Measurements from ENCODE around the gene RBP2. TPM values are rescaled to one million over a fixed set of nuclear protein-coding genes. Genes with fewer than 3 reads are reported as not detected.
A peak's percentile ranks its signal among the peaks of the same experiment; 100 is the strongest.

RBP2 gene
- total RNA-seq, 1 donor from 2014 or later: not detected

GRCh38 chr3:139521816-139522215 is 45.5 kb upstream of the RBP2 start:
- Mint-ChIP-seq H3K4me3 (ENCODE audit: low read depth) (no peak overlapping the region), H3K36me3 (ENCODE audit: insufficient read depth) (peaks cover 32% of the 10 kb centered on the region), H3K9me3 (ENCODE audit: low read depth) (no peaks in the 10 kb centered on the region), H3K27ac (peak overlapping the region; percentile 75), H3K27me3 (no peaks in the 10 kb centered on the region), H3K4me1 (ENCODE audit: low read depth) (peaks cover 10% of the 10 kb centered on the region)
- TF ChIP-seq CTCF (IDR thresholded peaks at IDR 0.05; ENCODE audit: unreplicated experiment): no peak
- no peak for DNase-seq (ENCODE audit: low spot score, unreplicated experiment)

GRCh38 chr3:139521144-139521543 is 44.8 kb upstream of the RBP2 start:
- Mint-ChIP-seq H3K4me3 (ENCODE audit: low read depth) (no peak overlapping the region), H3K27ac (no peak overlapping the region), H3K9me3 (ENCODE audit: low read depth) (no peaks in the 10 kb centered on the region), H3K4me1 (ENCODE audit: low read depth) (peaks cover 10% of the 10 kb centered on the region), H3K27me3 (no peaks in the 10 kb centered on the region), H3K36me3 (ENCODE audit: insufficient read depth) (peaks cover 29% of the 10 kb centered on the region)
- no peak for TF ChIP-seq CTCF (IDR thresholded peaks at IDR 0.05; ENCODE audit: unreplicated experiment)
- no peak for DNase-seq (ENCODE audit: low spot score, unreplicated experiment)

GRCh38 chr3:139519998-139520737 is 43.9 kb upstream of the RBP2 start:
- DNase-seq (ENCODE audit: low spot score, unreplicated experiment): no peak
- TF ChIP-seq CTCF (IDR thresholded peaks at IDR 0.05; ENCODE audit: unreplicated experiment): peak; percentile 50
- no peak overlapping the region for H3K4me3 Mint-ChIP-seq (ENCODE audit: low read depth)
- H3K9me3 Mint-ChIP-seq (ENCODE audit: low read depth): no peaks in the 10 kb centered on the region
- peak overlapping the region; percentile 21 for H3K27ac Mint-ChIP-seq
- peaks cover 31% of the 10 kb centered on the region for H3K36me3 Mint-ChIP-seq (ENCODE audit: insufficient read depth)
- H3K4me1 Mint-ChIP-seq (ENCODE audit: low read depth): peaks cover 10% of the 10 kb centered on the region
- no peaks in the 10 kb centered on the region for H3K27me3 Mint-ChIP-seq

- TF ChIP-seq CTCF (IDR thresholded peaks at IDR 0.05; ENCODE audit: unreplicated experiment): no peak
- no peaks in the 10 kb centered on the region for H3K27me3 Mint-ChIP-seq
- H3K27ac Mint-ChIP-seq: peak overlapping the region; percentile 91
- H3K36me3 Mint-ChIP-seq (ENCODE audit: insufficient read depth): peaks cover 31% of the 10 kb centered on the region
- no peak overlapping the region for H3K4me3 Mint-ChIP-seq (ENCODE audit: low read depth)
- H3K9me3 Mint-ChIP-seq (ENCODE audit: low read depth): no peaks in the 10 kb centered on the region
- no peak for DNase-seq (ENCODE audit: low spot score, unreplicated experiment)
- peaks cover 10% of the 10 kb centered on the region for H3K4me1 Mint-ChIP-seq (ENCODE audit: low read depth)
These were observed 42.9 kb upstream of the RBP2 start for GRCh38 chr3:139518926-139519842.

- H3K9me3 Mint-ChIP-seq (ENCODE audit: low read depth): no peaks in the 10 kb centered on the region
- no peak for DNase-seq (ENCODE audit: low spot score, unreplicated experiment)
- H3K27ac Mint-ChIP-seq: no peak overlapping the region
- H3K36me3 Mint-ChIP-seq (ENCODE audit: insufficient read depth): peaks cover 29% of the 10 kb centered on the region
- H3K4me1 Mint-ChIP-seq (ENCODE audit: low read depth): peaks cover 10% of the 10 kb centered on the region
- no peak overlapping the region for H3K4me3 Mint-ChIP-seq (ENCODE audit: low read depth)
- no peak for TF ChIP-seq CTCF (IDR thresholded peaks at IDR 0.05; ENCODE audit: unreplicated experiment)
- H3K27me3 Mint-ChIP-seq: no peaks in the 10 kb centered on the region
These were observed 42.0 kb upstream of the RBP2 start for GRCh38 chr3:139518306-139518705.

Data from progenitor cell of endocrine pancreas (in vitro differentiated cells).